GM12873 (cell line): Measurements from ENCODE around the gene VSIR.

Experiments
- TF ChIP-seq, protein P1 (sequence below): IDR thresholded peaks from 2 replicates; pipeline ENCODE4 v1.5.1; 2012; ENCODE audit warnings: low read depth, mild to moderate bottlenecking, moderate library complexity, low read length, control low read depth; ENCODE audit not compliant: insufficient read depth; ENCODE audit errors: missing control alignments

Gene VSIR

DNA sequence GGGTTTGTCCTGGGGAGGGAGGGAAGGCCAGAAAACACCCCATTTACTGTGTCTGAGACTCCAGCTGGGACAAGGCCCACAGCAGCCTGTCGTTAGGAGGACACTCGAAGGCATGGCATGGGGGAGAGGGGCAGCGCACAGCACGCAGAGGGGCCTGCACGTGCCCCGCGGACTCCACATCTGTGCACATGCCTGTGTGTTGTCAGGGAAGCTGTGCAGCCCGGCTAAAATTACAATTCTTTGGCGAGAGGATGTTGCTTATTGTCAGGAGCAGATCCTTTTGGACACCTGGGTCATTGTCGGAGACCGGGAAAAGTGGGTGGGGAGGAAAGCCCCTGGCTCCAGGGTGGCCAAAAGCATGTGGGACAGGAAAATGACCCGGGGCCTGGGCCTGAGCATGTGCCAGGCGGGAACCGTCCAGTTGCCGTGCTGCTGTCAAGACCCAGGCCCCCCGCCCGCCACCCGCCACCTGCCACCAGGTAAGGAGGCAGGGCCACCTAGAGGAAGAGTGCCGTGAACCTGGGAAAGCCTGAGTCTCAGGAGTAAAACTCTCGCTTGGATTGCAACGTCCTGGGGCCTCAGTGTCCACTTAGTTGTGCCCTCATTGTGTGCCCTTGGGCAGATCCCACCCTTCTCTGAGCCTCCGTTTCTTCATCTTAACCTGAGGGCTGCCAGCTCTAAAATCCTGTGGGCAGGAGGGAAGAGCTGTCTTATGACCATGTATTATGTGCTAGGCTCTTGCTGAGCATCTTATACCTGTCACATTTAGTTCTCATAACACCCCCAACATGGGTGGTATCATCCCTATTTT, 7.2 kb downstream of the VSIR start:
- TF ChIP-seq, protein P1, sequence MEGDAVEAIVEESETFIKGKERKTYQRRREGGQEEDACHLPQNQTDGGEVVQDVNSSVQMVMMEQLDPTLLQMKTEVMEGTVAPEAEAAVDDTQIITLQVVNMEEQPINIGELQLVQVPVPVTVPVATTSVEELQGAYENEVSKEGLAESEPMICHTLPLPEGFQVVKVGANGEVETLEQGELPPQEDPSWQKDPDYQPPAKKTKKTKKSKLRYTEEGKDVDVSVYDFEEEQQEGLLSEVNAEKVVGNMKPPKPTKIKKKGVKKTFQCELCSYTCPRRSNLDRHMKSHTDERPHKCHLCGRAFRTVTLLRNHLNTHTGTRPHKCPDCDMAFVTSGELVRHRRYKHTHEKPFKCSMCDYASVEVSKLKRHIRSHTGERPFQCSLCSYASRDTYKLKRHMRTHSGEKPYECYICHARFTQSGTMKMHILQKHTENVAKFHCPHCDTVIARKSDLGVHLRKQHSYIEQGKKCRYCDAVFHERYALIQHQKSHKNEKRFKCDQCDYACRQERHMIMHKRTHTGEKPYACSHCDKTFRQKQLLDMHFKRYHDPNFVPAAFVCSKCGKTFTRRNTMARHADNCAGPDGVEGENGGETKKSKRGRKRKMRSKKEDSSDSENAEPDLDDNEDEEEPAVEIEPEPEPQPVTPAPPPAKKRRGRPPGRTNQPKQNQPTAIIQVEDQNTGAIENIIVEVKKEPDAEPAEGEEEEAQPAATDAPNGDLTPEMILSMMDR, result no peak

DNA sequence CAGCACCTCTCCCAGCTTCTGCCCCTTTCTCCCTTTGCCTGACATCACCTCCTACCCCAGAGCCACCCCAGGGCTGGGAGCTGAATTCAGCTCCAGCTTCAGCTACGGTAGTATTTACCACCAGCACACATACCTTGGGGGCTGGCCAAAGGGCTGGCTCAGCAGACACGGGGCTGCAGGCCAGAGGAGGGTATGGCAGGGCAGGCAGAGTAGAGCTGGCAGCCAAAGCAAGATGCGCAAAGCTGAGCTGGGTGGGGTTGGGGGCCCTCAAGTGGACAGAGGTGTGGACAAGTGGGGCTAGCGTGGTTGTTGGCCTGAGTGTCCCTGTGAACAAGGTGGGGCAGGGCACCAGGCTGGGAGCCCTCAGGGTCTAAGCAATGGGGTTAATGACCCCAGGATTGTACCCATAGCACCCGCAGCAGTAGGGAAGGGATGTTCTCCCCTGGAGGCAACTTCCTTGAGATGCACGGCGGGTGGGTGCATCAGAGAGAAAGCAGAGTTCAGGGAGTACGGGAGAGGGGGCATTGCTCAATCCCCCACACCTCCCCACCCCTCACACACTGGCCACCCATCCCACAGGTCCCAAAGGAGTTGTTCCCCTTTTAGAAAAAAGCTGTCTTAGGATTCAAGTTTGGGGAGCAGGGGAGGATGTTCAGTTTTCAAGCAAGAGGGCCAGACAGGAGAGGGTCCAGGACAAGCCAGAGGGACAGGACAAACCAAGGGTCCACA, 8.0 kb downstream of the VSIR start:
- TF ChIP-seq, protein P1, result no peak

- TF ChIP-seq, protein P1, result no peak
These were observed 9.8 kb downstream of the VSIR start for GRCh38 chr10:71763352-71764127.

DNA sequence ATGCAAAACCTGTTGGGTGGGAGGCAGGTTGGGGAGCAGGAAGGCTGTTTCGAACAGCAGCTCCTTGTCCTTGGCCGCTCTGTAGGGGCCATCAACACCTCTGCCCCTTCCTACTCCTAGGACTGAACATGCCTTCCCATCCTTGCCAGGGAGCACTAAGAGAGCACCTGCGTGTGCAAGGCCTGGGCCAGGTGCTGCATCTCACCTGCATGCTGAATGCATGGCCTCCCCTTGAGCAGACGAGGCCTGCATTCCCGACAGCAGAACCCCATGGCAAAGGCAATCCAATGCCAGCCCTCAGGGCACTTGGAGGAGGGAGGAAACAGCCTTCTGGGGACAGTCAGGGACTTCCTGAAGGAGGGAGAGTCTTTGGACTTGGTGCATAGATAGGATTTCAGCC, 11.0 kb downstream of the VSIR start:
- TF ChIP-seq, protein P1, result no peak

DNA sequence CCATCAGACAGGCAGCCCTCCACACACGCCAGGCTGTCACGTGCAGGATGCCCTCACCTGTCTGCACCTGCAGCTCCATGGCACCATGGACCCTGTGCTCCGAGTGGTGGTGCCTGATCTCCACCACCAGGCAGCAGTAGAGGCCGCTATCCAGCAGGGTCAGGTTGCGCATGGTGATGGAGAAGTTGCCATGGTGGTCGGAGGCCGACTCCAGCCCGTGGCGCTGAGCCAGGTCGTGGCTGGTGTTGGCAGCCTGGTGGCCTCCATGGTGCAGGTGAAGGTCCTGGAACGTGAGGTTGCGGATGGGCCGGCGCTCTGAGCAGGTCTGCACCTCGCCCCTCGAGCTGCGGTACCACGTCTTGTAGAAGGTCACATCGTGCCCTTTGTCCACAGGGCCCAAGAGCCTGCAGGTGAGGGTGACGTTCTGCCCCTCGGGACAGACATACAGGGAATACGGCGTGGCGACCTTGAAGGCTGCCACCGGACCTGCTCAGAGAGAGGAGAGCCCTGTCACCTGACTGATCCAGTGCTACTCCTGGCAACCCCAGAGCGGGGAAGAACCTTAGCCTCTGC, 11.7 kb downstream of the VSIR start:
- TF ChIP-seq, protein P1, result peak; percentile 34

- TF ChIP-seq, protein P1, result no peak
These were observed 12.2 kb downstream of the VSIR start for GRCh38 chr10:71761105-71761511.

- TF ChIP-seq, protein P1, result no peak
These were observed 15.9 kb downstream of the VSIR start for GRCh38 chr10:71757399-71757922.
